ENCODE results near the gene FCRLA.

Gene FCRLA

DNA sequence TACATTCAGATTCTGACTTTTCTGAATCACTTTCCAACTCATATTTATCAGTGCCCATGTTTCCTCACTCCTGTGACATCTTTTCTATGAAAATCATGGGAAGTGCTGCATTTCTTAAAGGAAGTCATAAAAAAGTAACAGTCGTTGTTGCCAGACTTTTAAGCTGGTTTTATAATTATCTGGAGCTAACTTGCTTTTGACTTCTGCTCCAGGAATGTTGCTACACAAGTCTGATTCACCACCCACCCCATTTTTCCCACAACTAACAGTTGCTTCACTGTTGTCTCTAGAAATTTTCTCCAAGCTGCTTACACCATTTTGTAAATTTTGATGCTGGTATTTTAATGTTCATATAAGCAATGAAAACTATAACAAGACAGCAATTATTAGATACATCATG, 26.5 kb downstream of the FCRLA start:
- no peaks in the 10 kb centered on the region for H3K27me3 ChIP-seq (ENCODE audit: control insufficient read depth, insufficient read depth, low read length)
- WGBS (ENCODE audit: insufficient coverage, insufficient read length): no CpG with 5 or more reads among the region's 1 CpG
- H3K9me3 ChIP-seq (ENCODE audit: control insufficient read depth, insufficient read depth, low read length): no peaks in the 10 kb centered on the region
- H3K27ac ChIP-seq (ENCODE audit: low read length): no peak overlapping the region
- no peak for DNase-seq (ENCODE audit: low read depth, low spot score)
- H3K36me3 ChIP-seq (ENCODE audit: control insufficient read depth, insufficient read depth, low read length): no peaks in the 10 kb centered on the region
- H3K4me1 ChIP-seq (ENCODE audit: control insufficient read depth, insufficient read depth, low read length): peaks cover 1% of the 10 kb centered on the region; the same call in 1 of the 2 replicates
- H3K4me3 ChIP-seq (ENCODE audit: low read length): no peak overlapping the region

- Histone ChIP-seq H3K4me3 (ENCODE audit: low read length) (no peak overlapping the region), H3K27me3 (ENCODE audit: control insufficient read depth, insufficient read depth, low read length) (no peaks in the 10 kb centered on the region), H3K9me3 (ENCODE audit: control insufficient read depth, insufficient read depth, low read length) (no peaks in the 10 kb centered on the region), H3K4me1 (ENCODE audit: control insufficient read depth, insufficient read depth, low read length) (peaks cover 1% of the 10 kb centered on the region; the same call in 1 of the 2 replicates), H3K27ac (ENCODE audit: low read length) (no peak overlapping the region), H3K36me3 (ENCODE audit: control insufficient read depth, insufficient read depth, low read length) (no peaks in the 10 kb centered on the region)
- DNase-seq (ENCODE audit: low read depth, low spot score): no peak
- no CpG with 5 or more reads among the region's 3 CpGs for WGBS (ENCODE audit: insufficient coverage, insufficient read length)
Observed at GRCh38 chr1:161735837-161736236, 28.8 kb downstream of the FCRLA start.

DNA sequence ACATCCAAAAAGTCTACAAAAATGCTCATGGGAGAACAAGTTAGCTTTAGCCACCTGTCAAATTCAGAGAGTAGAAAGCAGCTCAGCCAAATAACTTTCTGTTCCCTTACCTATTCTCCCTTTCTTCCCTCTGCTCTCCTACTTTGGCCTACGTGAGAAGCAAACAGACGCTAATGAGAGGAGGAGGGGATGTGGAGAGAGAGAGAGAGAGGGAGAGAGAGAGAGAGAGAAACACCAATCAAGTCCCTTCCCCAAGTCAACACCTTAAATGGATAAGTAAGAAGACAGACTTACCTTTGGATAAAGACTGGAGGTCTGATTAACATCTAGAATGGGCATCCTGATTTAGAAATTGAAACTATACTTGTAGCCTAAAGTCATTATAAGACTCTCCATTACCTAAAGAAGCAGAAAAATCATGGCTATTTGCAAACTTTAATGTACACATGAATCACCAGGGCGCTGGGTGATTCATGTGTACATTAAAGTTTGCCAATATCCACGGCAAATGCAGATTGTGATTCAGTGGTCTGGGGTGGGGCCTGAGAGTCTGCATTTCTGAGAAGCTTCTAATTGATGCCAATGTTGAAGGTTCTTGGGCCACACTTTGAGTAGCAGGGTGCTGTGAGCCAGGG, 29.4 kb downstream of the FCRLA start:
- no peak overlapping the region for H3K4me3 ChIP-seq (ENCODE audit: low read length)

DNA sequence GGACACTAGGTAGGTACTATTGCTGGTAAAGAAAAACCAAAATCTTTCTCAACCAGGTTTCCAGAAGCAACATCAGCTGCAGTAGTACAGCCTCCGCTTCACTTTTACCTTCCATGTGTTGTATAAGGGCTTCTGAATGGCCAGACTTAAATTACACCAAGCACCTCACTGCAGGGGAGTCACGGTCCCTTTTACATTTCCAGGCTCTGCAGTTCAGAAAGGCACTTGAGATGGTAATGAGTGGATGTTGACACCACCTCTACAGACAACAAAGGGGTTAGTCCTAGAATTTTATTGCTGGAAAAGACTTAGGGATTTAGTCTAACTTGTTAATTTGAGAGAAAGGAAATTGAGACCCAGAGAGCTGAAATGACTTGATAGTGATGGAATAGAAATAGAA, 30.6 kb downstream of the FCRLA start:
- no peak for DNase-seq (ENCODE audit: low read depth, low spot score)
- WGBS (ENCODE audit: insufficient coverage, insufficient read length): no CpG with 5 or more reads among the region's 2 CpGs
- peaks cover 1% of the 10 kb centered on the region; the same call in 1 of the 2 replicates for H3K4me1 ChIP-seq (ENCODE audit: control insufficient read depth, insufficient read depth, low read length)
- no peaks in the 10 kb centered on the region for H3K27me3 ChIP-seq (ENCODE audit: control insufficient read depth, insufficient read depth, low read length)
- H3K9me3 ChIP-seq (ENCODE audit: control insufficient read depth, insufficient read depth, low read length): no peaks in the 10 kb centered on the region
- no peaks in the 10 kb centered on the region for H3K36me3 ChIP-seq (ENCODE audit: control insufficient read depth, insufficient read depth, low read length)
- no peak overlapping the region for H3K27ac ChIP-seq (ENCODE audit: low read length)
- no peak overlapping the region for H3K4me3 ChIP-seq (ENCODE audit: low read length)

More for the DNA sequence above, 29.4 kb downstream of the FCRLA start:
- no peaks in the 10 kb centered on the region for H3K36me3 ChIP-seq (ENCODE audit: control insufficient read depth, insufficient read depth, low read length)
- WGBS (ENCODE audit: insufficient coverage, insufficient read length): no CpG with 5 or more reads among the region's 4 CpGs
- no peak for DNase-seq (ENCODE audit: low read depth, low spot score)
- no peaks in the 10 kb centered on the region for H3K9me3 ChIP-seq (ENCODE audit: control insufficient read depth, insufficient read depth, low read length)
- H3K4me1 ChIP-seq (ENCODE audit: control insufficient read depth, insufficient read depth, low read length): peaks cover 1% of the 10 kb centered on the region; the same call in 1 of the 2 replicates
- no peak overlapping the region for H3K27ac ChIP-seq (ENCODE audit: low read length)
- no peaks in the 10 kb centered on the region for H3K27me3 ChIP-seq (ENCODE audit: control insufficient read depth, insufficient read depth, low read length)

DNA sequence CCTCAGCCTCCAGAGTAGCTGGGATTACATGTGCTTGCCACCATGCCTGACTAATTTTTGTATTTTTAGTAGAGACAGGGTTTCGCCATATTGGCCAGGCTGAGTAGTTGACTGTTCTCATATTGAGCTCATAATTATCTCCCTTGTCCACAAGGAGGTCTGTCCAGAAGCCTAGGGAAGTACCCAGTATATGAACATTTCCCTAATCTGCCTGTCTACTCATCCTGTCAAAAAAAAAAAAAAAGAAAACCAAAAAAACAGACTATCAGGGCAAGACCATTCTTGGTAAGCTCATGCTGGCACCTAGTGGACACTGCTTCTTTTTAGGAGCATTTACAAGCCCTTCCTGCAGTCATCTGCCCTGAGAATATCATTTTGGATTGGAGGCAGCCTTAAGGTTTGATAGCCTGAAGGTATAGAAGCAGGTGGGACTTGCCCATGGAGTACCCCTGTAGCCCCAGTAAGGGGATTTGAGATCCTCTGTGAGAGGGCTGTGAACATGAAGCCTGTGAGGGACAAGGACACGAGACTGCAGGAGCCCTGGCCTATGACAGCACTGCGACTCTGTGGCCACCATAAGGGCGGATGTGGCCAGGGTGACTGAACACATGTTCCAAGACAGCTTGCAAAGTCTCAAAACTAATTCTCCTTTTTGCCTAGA, 31.7 kb downstream of the FCRLA start:
- DNase-seq (ENCODE audit: low read depth, low spot score): no peak

GRCh38 chr1:161739865-161740566, 33.0 kb downstream of the FCRLA start:
- no peaks in the 10 kb centered on the region for H3K36me3 ChIP-seq (ENCODE audit: control insufficient read depth, insufficient read depth, low read length)
- no peak overlapping the region for H3K4me3 ChIP-seq (ENCODE audit: low read length)
- H3K9me3 ChIP-seq (ENCODE audit: control insufficient read depth, insufficient read depth, low read length): no peaks in the 10 kb centered on the region
- H3K27me3 ChIP-seq (ENCODE audit: control insufficient read depth, insufficient read depth, low read length): no peaks in the 10 kb centered on the region
- no CpG with 5 or more reads among the region's 8 CpGs for WGBS (ENCODE audit: insufficient coverage, insufficient read length)
- peaks cover 1% of the 10 kb centered on the region; the same call in 1 of the 2 replicates for H3K4me1 ChIP-seq (ENCODE audit: control insufficient read depth, insufficient read depth, low read length)
- no peak overlapping the region for H3K27ac ChIP-seq (ENCODE audit: low read length)
- DNase-seq (ENCODE audit: low read depth, low spot score): no peak

More for the DNA sequence above, 31.7 kb downstream of the FCRLA start:
- no peaks in the 10 kb centered on the region for H3K36me3 ChIP-seq (ENCODE audit: control insufficient read depth, insufficient read depth, low read length)
- no peak overlapping the region for H3K4me3 ChIP-seq (ENCODE audit: low read length)
- WGBS (ENCODE audit: insufficient coverage, insufficient read length): no CpG with 5 or more reads among the region's 4 CpGs
- H3K4me1 ChIP-seq (ENCODE audit: control insufficient read depth, insufficient read depth, low read length): peaks cover 1% of the 10 kb centered on the region; the same call in 1 of the 2 replicates
- H3K27me3 ChIP-seq (ENCODE audit: control insufficient read depth, insufficient read depth, low read length): no peaks in the 10 kb centered on the region
- H3K27ac ChIP-seq (ENCODE audit: low read length): no peak overlapping the region
- no peaks in the 10 kb centered on the region for H3K9me3 ChIP-seq (ENCODE audit: control insufficient read depth, insufficient read depth, low read length)

DNA sequence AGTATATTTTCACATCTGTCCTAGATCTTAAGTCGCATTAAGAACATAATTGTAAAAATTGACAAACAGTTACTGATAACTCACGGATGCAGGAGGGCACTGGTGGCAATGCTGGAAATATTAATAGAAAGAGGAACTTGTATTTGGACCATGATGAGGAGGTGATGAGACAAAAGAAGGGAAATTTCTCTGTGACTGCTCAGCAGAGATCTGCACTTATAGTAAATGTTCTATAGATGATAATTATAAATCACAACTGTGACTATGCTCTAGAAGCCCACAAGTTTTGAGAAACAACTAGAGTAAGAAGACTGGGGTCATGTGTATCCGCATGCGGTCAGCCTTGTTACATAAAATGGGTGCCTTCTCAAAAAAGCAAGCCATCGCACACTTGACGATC, 33.9 kb downstream of the FCRLA start:
- Histone ChIP-seq H3K36me3 (ENCODE audit: control insufficient read depth, insufficient read depth, low read length) (no peaks in the 10 kb centered on the region), H3K27me3 (ENCODE audit: control insufficient read depth, insufficient read depth, low read length) (no peaks in the 10 kb centered on the region), H3K4me1 (ENCODE audit: control insufficient read depth, insufficient read depth, low read length) (peaks cover 1% of the 10 kb centered on the region; the same call in 1 of the 2 replicates), H3K4me3 (ENCODE audit: low read length) (no peak overlapping the region), H3K9me3 (ENCODE audit: control insufficient read depth, insufficient read depth, low read length) (no peaks in the 10 kb centered on the region), H3K27ac (ENCODE audit: low read length) (no peak overlapping the region)
- no peak for DNase-seq (ENCODE audit: low read depth, low spot score)
- WGBS (ENCODE audit: insufficient coverage, insufficient read length): no CpG with 5 or more reads among the region's 6 CpGs

DNA sequence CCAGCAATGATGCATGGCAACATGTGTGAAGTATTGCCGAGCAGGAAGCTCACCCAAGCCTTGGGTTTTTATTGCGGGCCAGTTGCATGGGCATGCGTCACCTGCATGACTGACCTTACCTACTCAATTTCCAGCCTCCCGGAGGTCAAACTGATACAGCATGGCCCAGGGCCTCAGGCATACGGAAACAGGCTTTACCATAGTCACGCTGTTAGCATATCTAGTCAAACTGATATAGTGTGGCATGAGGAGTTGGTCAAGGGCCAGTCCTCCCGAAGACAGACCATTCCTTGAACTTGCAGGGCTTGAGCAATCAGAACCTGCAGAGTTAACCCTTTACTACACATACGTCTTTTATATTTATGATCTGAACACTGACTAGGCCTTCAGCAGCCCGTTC, 36.2 kb downstream of the FCRLA start:
- WGBS (ENCODE audit: insufficient coverage, insufficient read length): no CpG with 5 or more reads among the region's 9 CpGs
- Histone ChIP-seq H3K27ac (ENCODE audit: low read length) (no peak overlapping the region), H3K9me3 (ENCODE audit: control insufficient read depth, insufficient read depth, low read length) (no peaks in the 10 kb centered on the region), H3K4me1 (ENCODE audit: control insufficient read depth, insufficient read depth, low read length) (no peaks in the 10 kb centered on the region), H3K36me3 (ENCODE audit: control insufficient read depth, insufficient read depth, low read length) (no peaks in the 10 kb centered on the region), H3K27me3 (ENCODE audit: control insufficient read depth, insufficient read depth, low read length) (no peaks in the 10 kb centered on the region), H3K4me3 (ENCODE audit: low read length) (no peak overlapping the region)
- no peak for DNase-seq (ENCODE audit: low read depth, low spot score)

GRCh38 chr1:161747801-161748200, 40.8 kb downstream of the FCRLA start:
- no CpG with 5 or more reads among the region's 6 CpGs for WGBS (ENCODE audit: insufficient coverage, insufficient read length)
- Histone ChIP-seq H3K27ac (ENCODE audit: low read length) (no peak overlapping the region), H3K4me3 (ENCODE audit: low read length) (no peak overlapping the region), H3K27me3 (ENCODE audit: control insufficient read depth, insufficient read depth, low read length) (no peaks in the 10 kb centered on the region), H3K9me3 (ENCODE audit: control insufficient read depth, insufficient read depth, low read length) (no peaks in the 10 kb centered on the region), H3K36me3 (ENCODE audit: control insufficient read depth, insufficient read depth, low read length) (no peaks in the 10 kb centered on the region), H3K4me1 (ENCODE audit: control insufficient read depth, insufficient read depth, low read length) (no peaks in the 10 kb centered on the region)
- DNase-seq (ENCODE audit: low read depth, low spot score): no peak

DNA sequence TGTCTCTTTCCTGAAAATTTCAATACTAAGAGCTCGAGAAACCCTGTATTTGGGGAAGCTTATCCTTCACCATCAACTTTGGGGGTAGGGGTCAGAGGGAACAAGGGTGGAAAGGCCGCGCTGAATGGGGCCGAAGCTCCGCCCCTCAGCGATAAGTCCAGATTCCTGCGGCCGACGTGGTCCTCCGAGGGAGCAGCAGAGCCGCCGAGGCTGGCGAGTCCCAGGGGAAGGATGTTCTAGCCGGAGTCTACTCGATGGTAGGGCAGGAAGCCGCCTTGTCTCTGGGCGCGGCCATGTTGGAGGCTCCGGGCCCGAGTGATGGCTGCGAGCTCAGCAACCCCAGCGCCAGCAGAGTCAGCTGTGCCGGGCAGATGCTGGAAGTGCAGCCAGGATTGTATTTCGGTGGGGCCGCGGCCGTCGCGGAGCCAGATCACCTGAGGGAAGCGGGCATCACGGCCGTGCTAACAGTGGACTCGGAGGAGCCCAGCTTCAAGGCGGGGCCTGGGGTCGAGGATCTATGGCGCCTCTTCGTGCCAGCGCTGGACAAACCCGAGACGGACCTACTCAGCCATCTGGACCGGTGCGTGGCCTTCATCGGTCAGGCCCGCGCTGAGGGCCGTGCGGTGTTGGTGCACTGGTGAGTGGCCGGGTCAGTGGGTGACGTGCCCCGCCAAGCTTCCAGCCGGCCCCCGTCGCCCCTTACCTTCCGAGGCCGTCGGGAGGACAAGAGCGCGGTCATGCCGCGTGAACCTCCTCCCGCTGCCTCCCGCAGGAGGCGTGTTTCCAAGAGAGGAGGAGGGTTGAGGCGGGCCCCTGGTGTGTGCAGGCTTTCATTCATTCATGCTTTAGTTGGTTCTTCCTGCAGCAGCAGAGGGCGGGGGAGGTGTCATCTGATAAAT, 42.7 kb downstream of the FCRLA start, which contains the start of gene DUSP12:
Gene DUSP12 (plus strand): TSS at position 278 of the 899 bp plus-strand sequence. CDS start 16 bp downstream, at position 294.
- H3K36me3 ChIP-seq (ENCODE audit: control insufficient read depth, insufficient read depth, low read length): peaks cover 2% of the 10 kb centered on the region; the same call in 1 of the 2 replicates
- no peaks in the 10 kb centered on the region for H3K9me3 ChIP-seq (ENCODE audit: control insufficient read depth, insufficient read depth, low read length)
- DNase-seq (ENCODE audit: low read depth, low spot score): peak; percentile 91
- H3K27me3 ChIP-seq (ENCODE audit: control insufficient read depth, insufficient read depth, low read length): no peaks in the 10 kb centered on the region
- H3K4me3 ChIP-seq (ENCODE audit: low read length): peak within 1 kb of the TSS; percentile 98
- WGBS (ENCODE audit: insufficient coverage, insufficient read length): no CpG with 5 or more reads among the region's 65 CpGs
- H3K4me1 ChIP-seq (ENCODE audit: control insufficient read depth, insufficient read depth, low read length): no peaks in the 10 kb centered on the region
- H3K27ac ChIP-seq (ENCODE audit: low read length): no peak within 1 kb of the TSS

Measured in iPS DF 6.9 (cell line).